CD4-positive, alpha-beta T cell (primary cell): ENCODE data around the gene SDK2. TPM values are rescaled to one million over a fixed set of nuclear protein-coding genes. Genes with fewer than 3 reads are reported as not detected.

ENCODE experiments used
- ATAC-seq: fragments of 200-7000 bp; cut with Tn5 transposase; one replicate; pipeline ENCODE4 v1.10.0; 2022; ENCODE audit warnings: mild to moderate bottlenecking; ENCODE audit not compliant: poor library complexity
- CTCF ChIA-PET: fragments of 350-600 bp; sonication (Branson Sonifier 250); formaldehyde crosslinking; loops from one replicate; lab custom pipeline; 2021; ENCODE audit warnings: antibody characterized with exemption, inconsistent platforms; lab: Charles Lee
- POLR2A ChIA-PET: fragments of 350-600 bp; sonication (Branson Sonifier 250); formaldehyde crosslinking; loops from one replicate; lab custom pipeline; 2021; ENCODE audit warnings: antibody characterized with exemption, inconsistent platforms; lab: Charles Lee
- DNase-seq, 14 experiments: peaks; one replicate each; pipeline ENCODE4 v3.0.0-alpha.2; 2013 to 2020; ENCODE audit warnings: mixed read lengths in 2 of 14
- H3K27ac ChIP-seq, 2 donors: one replicate each; pipeline versions ENCODE4 v1.5.1 to v1.7.0; 2013; ENCODE audit warnings: low read length in 2 of 2, low read depth in 1 of 2, mild to moderate bottlenecking in 1 of 2
- H3K27me3 ChIP-seq, 2 experiments: 1 replicate in 1 of 2; 2 replicates in 1 of 2; pipeline versions ENCODE4 v1.6.1 to v1.7.0; 2013; ENCODE audit warnings: low read length in 2 of 2, control low read depth in 1 of 2, mild to moderate bottlenecking in 1 of 2, moderate library complexity in 1 of 2; ENCODE audit not compliant: insufficient read depth in 2 of 2, control insufficient read depth in 1 of 2
- H3K36me3 ChIP-seq: one replicate; pipeline ENCODE4 v1.6.1; 2013; ENCODE audit warnings: low read length, control low read depth; ENCODE audit not compliant: insufficient read depth
- H3K4me1 ChIP-seq: one replicate; pipeline ENCODE4 v1.6.1; 2013; ENCODE audit warnings: low read length, control low read depth; ENCODE audit not compliant: insufficient read depth
- H3K4me3 ChIP-seq: one replicate; pipeline ENCODE4 v1.5.1; 2013; ENCODE audit warnings: mild to moderate bottlenecking, low read length, moderate library complexity
- H3K9me3 ChIP-seq, 2 experiments: 1 replicate in 1 of 2; 2 replicates in 1 of 2; pipeline versions ENCODE4 v1.6.1 to v1.7.0; 2013; ENCODE audit warnings: low read length in 2 of 2, mild to moderate bottlenecking in 2 of 2, control low read depth in 1 of 2, moderate library complexity in 1 of 2; ENCODE audit not compliant: control insufficient read depth in 1 of 2, insufficient read depth in 1 of 2
- H3K27ac Mint-ChIP-seq: one replicate; pipeline ENCODE4 v1.8.0; 2020; ENCODE audit warnings: mixed read lengths
- H3K27me3 Mint-ChIP-seq: one replicate; pipeline ENCODE4 v1.8.0; 2021; ENCODE audit warnings: mixed read lengths
- H3K36me3 Mint-ChIP-seq: one replicate; pipeline ENCODE4 v1.8.0; 2021; ENCODE audit warnings: low read depth, mixed read lengths
- H3K4me1 Mint-ChIP-seq: one replicate; pipeline ENCODE4 v1.8.0; 2021; ENCODE audit warnings: low read depth, mixed read lengths
- H3K4me3 Mint-ChIP-seq: one replicate; pipeline ENCODE4 v1.8.0; 2020; ENCODE audit warnings: mild to moderate bottlenecking, mixed read lengths
- H3K9me3 Mint-ChIP-seq: one replicate; pipeline ENCODE4 v1.8.0; 2020; ENCODE audit warnings: mixed read lengths
- CTCF ChIP-seq: fragments of 200-600 bp; IDR thresholded peaks from one replicate; pipeline ENCODE4 v1.8.0; 2022; ENCODE audit warnings: antibody characterized with exemption, mild to moderate bottlenecking
- intact Hi-C, 2 experiments: fragments of 100-400 bp; cut with DNase I in 1 of 2; cut with micrococcal nuclease in 1 of 2; formaldehyde crosslinking; loops; one replicate each; pipeline versions ENCODE4 v1.15.1 to v1.9.0; 2023 to 2025; cut with DNase I, micrococcal nuclease
- total RNA-seq, 174 experiments: library from RNA in 2 of 174; stranded (reverse) in 2 of 174; gene quantifications; one replicate each; pipeline ENCODE4 v1.2.3 and lab custom pipeline; 2021 to 2026

The SDK2 gene
- total RNA-seq, 2 experiments from 2014 or later, result 8.1 to 8.2 TPM

- peaks cover 0 to 2% of the 10 kb centered on the region in 2 experiments for H3K27me3 ChIP-seq
- no peak for ATAC-seq
- no peak overlapping the region for H3K27ac ChIP-seq
- no peaks in the 10 kb centered on the region for H3K9me3 Mint-ChIP-seq
- H3K27ac Mint-ChIP-seq, result no peak overlapping the region
- no peaks in the 10 kb centered on the region for H3K27me3 Mint-ChIP-seq
- H3K9me3 ChIP-seq, result peaks cover 0 to under 1% of the 10 kb centered on the region in 2 experiments
- H3K36me3 ChIP-seq, result no peaks in the 10 kb centered on the region
- H3K4me3 Mint-ChIP-seq, result no peak overlapping the region
- no peak overlapping the region for H3K4me3 ChIP-seq
- intact Hi-C loops, result no loop called here
- H3K4me1 ChIP-seq, result no peaks in the 10 kb centered on the region
- ChIA-PET POLR2A (no interaction called here), CTCF (no interaction called here)
- no peaks in the 10 kb centered on the region for H3K4me1 Mint-ChIP-seq
- no peak for TF ChIP-seq CTCF
- no peak for DNase-seq
- H3K36me3 Mint-ChIP-seq, result no peaks in the 10 kb centered on the region
Observed at GRCh38 chr17:73510981-73511718, 133.1 kb downstream of the SDK2 start.

GRCh38 chr17:73508931-73509605 lies 135.2 kb downstream of the SDK2 start:
- no peak for TF ChIP-seq CTCF
- H3K27me3 Mint-ChIP-seq, result no peaks in the 10 kb centered on the region
- no peaks in the 10 kb centered on the region for H3K4me1 Mint-ChIP-seq
- peaks cover 9% of the 10 kb centered on the region for H3K36me3 Mint-ChIP-seq
- Histone ChIP-seq H3K27ac (no peak overlapping the region), H3K9me3 (peaks cover 0 to 6% of the 10 kb centered on the region in 2 experiments), H3K4me1 (no peaks in the 10 kb centered on the region), H3K4me3 (no peak overlapping the region), H3K36me3 (no peaks in the 10 kb centered on the region), H3K27me3 (peaks cover 0 to 2% of the 10 kb centered on the region in 2 experiments)
- ChIA-PET POLR2A (interaction anchor here (1.0 kb wide), 1 partner anchor 82 kb away, joined by 3 read pairs; no protein-coding TSS in a partner anchor), CTCF (no interaction called here)
- DNase-seq, result no peak
- no peak overlapping the region for H3K27ac Mint-ChIP-seq
- no peak for ATAC-seq
- H3K4me3 Mint-ChIP-seq, result no peak overlapping the region
- intact Hi-C loops, result no loop called here
- H3K9me3 Mint-ChIP-seq, result no peaks in the 10 kb centered on the region

DNA sequence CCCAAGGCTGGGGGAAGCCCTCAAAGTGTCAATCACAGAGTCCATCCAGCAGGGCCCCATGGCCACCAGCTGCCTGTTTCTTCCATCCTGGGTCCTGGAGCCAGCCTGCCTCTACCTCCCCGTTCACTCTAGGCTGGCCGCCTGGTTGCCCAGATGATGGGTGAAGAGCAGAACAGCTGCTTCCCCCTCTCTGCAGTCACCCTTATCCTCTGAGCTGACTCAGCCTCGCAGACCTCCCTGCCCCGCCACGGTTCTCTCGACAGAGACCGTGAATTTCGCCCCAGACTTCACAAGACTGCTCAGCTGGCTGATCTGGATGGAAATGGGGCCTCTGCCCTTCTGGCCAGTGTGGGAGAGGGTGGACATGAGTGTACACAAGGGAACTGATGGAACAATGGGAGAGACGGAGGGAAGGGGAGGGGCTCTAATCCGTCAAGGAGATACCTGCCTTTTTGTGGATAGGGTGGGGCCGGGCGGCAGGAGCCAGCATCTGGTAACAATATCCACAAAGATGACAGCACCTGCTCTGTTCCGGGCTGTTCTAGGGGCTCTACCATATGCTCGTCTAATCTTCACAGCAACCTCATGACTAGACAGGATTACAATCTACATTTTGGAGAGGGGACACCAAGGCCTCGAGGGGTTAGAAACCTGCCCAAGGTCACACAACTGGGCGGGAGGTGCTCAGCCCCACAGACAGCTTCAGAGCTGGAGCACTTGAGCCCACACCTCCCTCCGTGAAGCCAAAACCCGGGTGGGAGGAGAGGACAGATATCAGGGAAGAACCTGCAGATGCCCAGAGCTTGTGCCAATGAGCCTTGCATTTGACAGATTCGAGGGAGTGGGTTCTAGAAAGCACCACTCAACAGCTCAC lies 136.0 kb downstream of the SDK2 start:
- Mint-ChIP-seq H3K9me3 (no peaks in the 10 kb centered on the region), H3K4me3 (no peak overlapping the region), H3K4me1 (no peaks in the 10 kb centered on the region), H3K27me3 (no peaks in the 10 kb centered on the region), H3K27ac (no peak overlapping the region), H3K36me3 (peaks cover 9% of the 10 kb centered on the region)
- POLR2A ChIA-PET, result no interaction called here
- TF ChIP-seq CTCF, result no peak
- no peak for ATAC-seq
- H3K36me3 ChIP-seq, result no peaks in the 10 kb centered on the region
- H3K27me3 ChIP-seq, result peaks cover 0 to 2% of the 10 kb centered on the region in 2 experiments
- H3K4me3 ChIP-seq, result no peak overlapping the region
- H3K9me3 ChIP-seq, result peaks cover 0 to 6% of the 10 kb centered on the region in 2 experiments
- no peaks in the 10 kb centered on the region for H3K4me1 ChIP-seq
- CTCF ChIA-PET, result no interaction called here
- H3K27ac ChIP-seq, result no peak overlapping the region
- no peak for DNase-seq
- intact Hi-C loops, result no loop called here
